Measurements from ENCODE around the gene PRPF6. TPM values are rescaled to one million over a fixed set of nuclear protein-coding genes. Genes with fewer than 3 reads are reported as not detected.

Gene PRPF6
- total RNA-seq, 4 donors from 2014 or later: 34.1 to 57.4 (median 45.8) TPM

- no CpG with 5 or more reads among the region's 8 CpGs for WGBS, 2 donors
- no peaks in the 10 kb centered on the region for H3K9me3 ChIP-seq
- H3K36me3 ChIP-seq: peaks cover 4 to 35% (median 10%) of the 10 kb centered on the region in 3 donors
- no peak for TF ChIP-seq POLR2A (IDR thresholded peaks at IDR 0.05)
- TF ChIP-seq CTCF (IDR thresholded peaks at IDR 0.05): no peak
- intact Hi-C loops (cut with DNase I): no loop called here
- H3K4me1 ChIP-seq: peaks cover 16 to 69% (median 33%) of the 10 kb centered on the region in 3 donors
- peak overlapping the region in 3 of 4 donors; percentile 59 to 89 (median 80) for H3K4me3 ChIP-seq
- H3K27me3 ChIP-seq: peaks cover 0 to 9% (median 0%) of the 10 kb centered on the region in 4 donors
- DNase-seq: no peak
- H3K27ac ChIP-seq: peak overlapping the region in 2 of 4 donors; percentile 46 to 61
Observed at GRCh38 chr20:64077094-64077493, 96.2 kb downstream of the PRPF6 start.

- peak overlapping the region in 3 of 4 donors; percentile 59 to 89 (median 80) for H3K4me3 ChIP-seq
- TF ChIP-seq CTCF (IDR thresholded peaks at IDR 0.05) (no peak), POLR2A (IDR thresholded peaks at IDR 0.05) (no peak)
- WGBS, 2 donors: no CpG with 5 or more reads among the region's 7 CpGs
Observed at GRCh38 chr20:64077541-64077875, 96.6 kb downstream of the PRPF6 start.

GRCh38 chr20:64077876-64078551 lies 97.1 kb downstream of the PRPF6 start:
- peak overlapping the region; percentile 20 to 88 (median 71) for H3K27ac ChIP-seq
- TF ChIP-seq POLR2A (IDR thresholded peaks at IDR 0.05) (no peak), CTCF (IDR thresholded peaks at IDR 0.05) (no peak)
- H3K36me3 ChIP-seq: peaks cover 0 to 26% (median 10%) of the 10 kb centered on the region in 3 donors
- peaks cover 0 to 18% (median 0%) of the 10 kb centered on the region in 4 donors for H3K27me3 ChIP-seq
- H3K4me1 ChIP-seq: peaks cover 19 to 79% (median 33%) of the 10 kb centered on the region in 3 donors
- 51 to 63% methylated on average over 7 of the region's 15 CpGs for WGBS, 2 donors
- H3K9me3 ChIP-seq: no peaks in the 10 kb centered on the region
- H3K4me3 ChIP-seq: peak overlapping the region; percentile 59 to 89 (median 77)
- no peak for DNase-seq
- intact Hi-C loops (cut with DNase I): no loop called here

More at GRCh38 chr20:64077541-64077875, 96.6 kb downstream of the PRPF6 start:
- Histone ChIP-seq H3K36me3 (peaks cover 0 to 31% (median 10%) of the 10 kb centered on the region in 3 donors), H3K27me3 (peaks cover 0 to 13% (median 0%) of the 10 kb centered on the region in 4 donors), H3K9me3 (no peaks in the 10 kb centered on the region), H3K27ac (peak overlapping the region in 2 of 4 donors; percentile 46 to 61), H3K4me1 (peaks cover 16 to 74% (median 33%) of the 10 kb centered on the region in 3 donors)
- no peak for DNase-seq
- intact Hi-C loops (cut with DNase I): no loop called here

- no peak for TF ChIP-seq POLR2A (IDR thresholded peaks at IDR 0.05)
Observed at GRCh38 chr20:64078934-64079272, 98.0 kb downstream of the PRPF6 start.

GRCh38 chr20:64079273-64080012 lies 98.5 kb downstream of the PRPF6 start, which contains the start of gene RGS19:
Gene RGS19 (minus strand): TSS chr20:64079518. CDS start chr20:64076886, 2,632 bp downstream.
- Histone ChIP-seq H3K9me3 (no peaks in the 10 kb centered on the region), H3K36me3 (peaks cover 0 to 12% (median 6%) of the 10 kb centered on the region in 3 donors), H3K4me3 (peak within 1 kb of the TSS; percentile 59 to 89 (median 77)), H3K4me1 (peaks cover 28 to 86% (median 41%) of the 10 kb centered on the region in 3 donors), H3K27me3 (peaks cover 0 to 33% (median under 1%) of the 10 kb centered on the region in 4 donors), H3K27ac (peak within 1 kb of the TSS; percentile 64 to 91 (median 84))
- no CpG with 5 or more reads among the region's 73 CpGs for WGBS, 2 donors
- DNase-seq: no peak
- intact Hi-C loops (cut with DNase I): no loop called here
- TF ChIP-seq POLR2A (IDR thresholded peaks at IDR 0.05) (peak in 1 of 4 donors; percentile 42), CTCF (IDR thresholded peaks at IDR 0.05) (no peak)

More at GRCh38 chr20:64078934-64079272, 98.0 kb downstream of the PRPF6 start:
- H3K9me3 ChIP-seq: no peaks in the 10 kb centered on the region
- peaks cover 26 to 86% (median 41%) of the 10 kb centered on the region in 3 donors for H3K4me1 ChIP-seq
- H3K36me3 ChIP-seq: peaks cover 0 to 17% (median 10%) of the 10 kb centered on the region in 3 donors
- no peak for DNase-seq
- WGBS, 2 donors: 0% methylated on average over 2 of the region's 4 CpGs; no CpG with 5 or more reads in 1 of the 2 donors
- peak overlapping the region; percentile 59 to 89 (median 77) for H3K4me3 ChIP-seq
- H3K27ac ChIP-seq: peak overlapping the region; percentile 64 to 91 (median 84)
- intact Hi-C loops (cut with DNase I): no loop called here
- peaks cover 0 to 27% (median 0%) of the 10 kb centered on the region in 4 donors for H3K27me3 ChIP-seq

Measured in esophagus squamous epithelium (tissue), 5 donors.